MM.1S (cell line): Measurements from ENCODE around the gene RNF182.

ENCODE experiments used
- DNase-seq: peaks from one replicate; pipeline ENCODE4 v3.0.0-alpha.2; 2015
- H2AFZ ChIP-seq: fragments of 300-600 bp; sonication (generic); 2 replicates; pipeline ENCODE4 v1.6.0; 2016; ENCODE audit warnings: antibody characterized with exemption, low read length
- H3F3A ChIP-seq: fragments of 300-600 bp; sonication (generic); 2 replicates; pipeline ENCODE4 v1.6.1; 2016; ENCODE audit warnings: mild to moderate bottlenecking, antibody characterized with exemption, low read length, moderate library complexity, mixed read lengths; ENCODE audit not compliant: insufficient read depth
- H3K27ac ChIP-seq: fragments of 300-600 bp; sonication (generic); 2 replicates; pipeline ENCODE4 v1.5.1; 2016; ENCODE audit warnings: mild to moderate bottlenecking, low read length
- H3K27me3 ChIP-seq: fragments of 300-600 bp; sonication (generic); replicated peaks from 2 replicates; pipeline ENCODE4 v1.6.0; 2016; ENCODE audit warnings: low read length; ENCODE audit not compliant: insufficient read depth
- H3K36me3 ChIP-seq: fragments of 300-600 bp; sonication (generic); replicated peaks from 2 replicates; pipeline ENCODE4 v1.6.1; 2016; ENCODE audit warnings: mild to moderate bottlenecking, low read length, mixed read lengths; ENCODE audit not compliant: insufficient read depth
- H3K4me1 ChIP-seq: fragments of 300-600 bp; sonication (generic); 2 replicates; pipeline ENCODE4 v1.6.1; 2016; ENCODE audit warnings: low read length, mixed read lengths
- H3K4me2 ChIP-seq: fragments of 300-600 bp; sonication (generic); 2 replicates; pipeline ENCODE4 v1.6.0; 2016; ENCODE audit warnings: low read depth, low read length
- H3K4me3 ChIP-seq: fragments of 300-600 bp; sonication (generic); 2 replicates; pipeline ENCODE4 v1.5.1; 2016; ENCODE audit warnings: low read length, mixed read lengths
- H3K79me2 ChIP-seq: fragments of 300-600 bp; sonication (generic); 2 replicates; pipeline ENCODE4 v1.6.1; 2016; ENCODE audit warnings: mixed run types, low read length, mixed read lengths
- H3K9ac ChIP-seq: fragments of 300-600 bp; sonication (generic); 2 replicates; pipeline ENCODE4 v1.6.1; 2016; ENCODE audit warnings: low read length, mixed read lengths
- H3K9me2 ChIP-seq: fragments of 300-600 bp; sonication (generic); replicated peaks from 2 replicates; pipeline ENCODE4 v1.6.1; 2016; ENCODE audit warnings: mild to moderate bottlenecking, low read length, mixed read lengths; ENCODE audit not compliant: insufficient read depth
- H3K9me3 ChIP-seq: fragments of 300-600 bp; sonication (generic); replicated peaks from 2 replicates; pipeline ENCODE4 v1.6.1; 2016; ENCODE audit warnings: mild to moderate bottlenecking, low read length, mixed read lengths; ENCODE audit not compliant: insufficient read depth
- H4K20me1 ChIP-seq: fragments of 300-600 bp; sonication (generic); 2 replicates; pipeline ENCODE4 v1.6.1; 2016; ENCODE audit warnings: mild to moderate bottlenecking, low read length, moderate library complexity, mixed read lengths; ENCODE audit not compliant: insufficient read depth
- CTCF ChIP-seq: fragments of 300-600 bp; sonication (generic); IDR thresholded peaks from 2 replicates; pipeline ENCODE4 v1.5.1; 2016; ENCODE audit warnings: antibody characterized with exemption, low read length, mixed read lengths
- EZH2 ChIP-seq: fragments of 300-600 bp; sonication (generic); optimal IDR thresholded peaks from 2 replicates; pipeline ENCODE3; 2017; ENCODE audit warnings: low read depth, mild to moderate bottlenecking, antibody characterized with exemption, low read length, mixed read lengths
- EZH2phosphoT487 ChIP-seq: fragments of 300-600 bp; sonication (generic); IDR thresholded peaks from 2 replicates; pipeline ENCODE4 v1.6.1; 2018; ENCODE audit warnings: antibody characterized with exemption, low read length

The RNF182 gene

GRCh38 chr6:13926378-13926777, 1.6 kb downstream of the RNF182 start:
- H3K9ac ChIP-seq, result no peak overlapping the region

GRCh38 chr6:13927203-13927602, 2.5 kb downstream of the RNF182 start:
- no peaks in the 10 kb centered on the region for H3K36me3 ChIP-seq
- H3K4me1 ChIP-seq, result no peaks in the 10 kb centered on the region
- H3K79me2 ChIP-seq, result no peaks in the 10 kb centered on the region
- DNase-seq, result no peak
- no peak overlapping the region for H2AFZ ChIP-seq
- TF ChIP-seq EZH2phosphoT487, result no peak
- no peak for TF ChIP-seq CTCF
- TF ChIP-seq EZH2, result no peak
- H3K4me3 ChIP-seq, result no peak overlapping the region
- no peak overlapping the region for H3K27ac ChIP-seq
- no peaks in the 10 kb centered on the region for H4K20me1 ChIP-seq
- H3K9me2 ChIP-seq, result no peaks in the 10 kb centered on the region
- H3K9ac ChIP-seq, result no peak overlapping the region
- no peaks in the 10 kb centered on the region for H3K9me3 ChIP-seq
- H3K4me2 ChIP-seq, result no peak overlapping the region
- no peaks in the 10 kb centered on the region for H3F3A ChIP-seq
- peaks cover 10% of the 10 kb centered on the region for H3K27me3 ChIP-seq

More at GRCh38 chr6:13926378-13926777, 1.6 kb downstream of the RNF182 start:
- Histone ChIP-seq H3K36me3 (no peaks in the 10 kb centered on the region), H2AFZ (no peak overlapping the region), H3K4me1 (no peaks in the 10 kb centered on the region), H3K9me3 (no peaks in the 10 kb centered on the region), H3K27me3 (peaks cover 10% of the 10 kb centered on the region), H3K4me3 (no peak overlapping the region), H4K20me1 (no peaks in the 10 kb centered on the region), H3F3A (no peaks in the 10 kb centered on the region), H3K4me2 (no peak overlapping the region), H3K9me2 (no peaks in the 10 kb centered on the region), H3K79me2 (no peaks in the 10 kb centered on the region), H3K27ac (no peak overlapping the region)
- TF ChIP-seq CTCF (no peak), EZH2phosphoT487 (no peak), EZH2 (no peak)
- DNase-seq, result no peak

GRCh38 chr6:13929196-13929595, 4.4 kb downstream of the RNF182 start:
- H3F3A ChIP-seq, result no peaks in the 10 kb centered on the region
- no peak overlapping the region for H3K27ac ChIP-seq

More at GRCh38 chr6:13929196-13929595, 4.4 kb downstream of the RNF182 start:
- Histone ChIP-seq H3K27me3 (peaks cover 10% of the 10 kb centered on the region), H3K9me3 (no peaks in the 10 kb centered on the region), H3K9ac (no peak overlapping the region), H4K20me1 (no peaks in the 10 kb centered on the region), H3K36me3 (no peaks in the 10 kb centered on the region), H3K79me2 (no peaks in the 10 kb centered on the region), H3K4me3 (no peak overlapping the region), H3K4me2 (no peak overlapping the region), H3K4me1 (no peaks in the 10 kb centered on the region), H3K9me2 (no peaks in the 10 kb centered on the region), H2AFZ (no peak overlapping the region)
- no peak for DNase-seq
- TF ChIP-seq CTCF, result no peak
- TF ChIP-seq EZH2phosphoT487, result no peak
- TF ChIP-seq EZH2, result no peak
